HUDEP-2 (cell line): ENCODE data around the gene GFOD1.
"Not testable (repeated sequence)": the region's sequence is repeated elsewhere in the genome, so short reads cannot be mapped to it uniquely, and the experiment has no call there.

ENCODE experiments used
- DNase-seq, 76 experiments: peaks; one replicate each; lab custom pipeline; 2025; ENCODE audit not compliant: unreplicated experiment in 76 of 76; lab: John Stamatoyannopoulos, UW

GFOD1 gene

DNA sequence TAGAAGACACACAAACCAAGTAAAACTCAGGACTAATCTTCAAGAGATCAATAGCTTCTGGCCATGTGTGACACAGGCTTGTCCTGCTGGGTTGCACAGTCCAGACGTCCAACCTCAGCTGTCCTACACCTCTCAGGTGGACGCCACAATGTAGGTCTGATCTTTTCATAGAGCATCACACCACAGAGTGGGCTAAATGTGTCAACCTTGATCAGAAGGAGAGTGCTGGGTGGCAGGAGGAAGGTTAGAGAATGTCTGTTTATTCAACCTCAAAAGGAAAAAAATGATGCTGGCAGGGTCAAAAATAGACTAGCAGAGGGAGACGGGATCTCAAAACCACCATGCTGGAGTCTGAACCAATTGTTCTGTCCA lies 41.7 kb downstream of the GFOD1 start:
- no peak for DNase-seq

DNA sequence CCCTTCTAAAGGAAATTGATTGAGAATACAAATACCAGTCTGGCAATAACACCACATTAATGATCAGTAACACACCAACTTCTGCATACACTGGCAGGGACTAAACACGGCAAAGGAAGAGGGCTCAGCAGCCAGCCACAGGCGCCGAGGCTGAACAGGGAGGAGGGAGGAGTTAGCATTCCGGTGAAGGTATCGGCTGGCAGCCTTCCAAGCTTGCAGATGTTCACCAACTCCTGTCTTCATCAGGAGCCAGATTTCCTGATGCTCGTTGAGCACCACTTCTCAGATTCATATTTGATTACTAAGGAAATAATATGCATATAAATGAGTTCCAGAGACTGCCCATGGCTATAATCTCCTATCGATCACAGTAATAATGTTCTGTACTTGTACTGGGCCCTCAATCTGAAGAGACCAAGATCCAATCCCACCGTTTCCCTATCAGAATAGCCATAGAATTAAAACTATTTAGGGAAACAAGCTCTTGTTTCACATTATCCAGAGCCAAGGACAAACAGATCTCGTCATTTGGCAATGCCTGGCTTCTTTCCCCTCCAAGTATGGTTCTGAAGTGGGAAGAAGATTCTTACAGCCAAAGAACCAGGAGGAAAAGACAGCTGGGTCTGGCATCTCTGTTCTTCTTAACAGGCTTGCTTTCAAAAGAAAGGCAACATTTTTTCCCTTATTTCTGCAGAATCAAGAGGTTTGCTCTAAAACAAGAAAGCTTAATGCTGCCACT lies 42.2 kb downstream of the GFOD1 start:
- DNase-seq, result peak in 3 of 76 experiments; percentile 6 to 12 (median 9)

DNA sequence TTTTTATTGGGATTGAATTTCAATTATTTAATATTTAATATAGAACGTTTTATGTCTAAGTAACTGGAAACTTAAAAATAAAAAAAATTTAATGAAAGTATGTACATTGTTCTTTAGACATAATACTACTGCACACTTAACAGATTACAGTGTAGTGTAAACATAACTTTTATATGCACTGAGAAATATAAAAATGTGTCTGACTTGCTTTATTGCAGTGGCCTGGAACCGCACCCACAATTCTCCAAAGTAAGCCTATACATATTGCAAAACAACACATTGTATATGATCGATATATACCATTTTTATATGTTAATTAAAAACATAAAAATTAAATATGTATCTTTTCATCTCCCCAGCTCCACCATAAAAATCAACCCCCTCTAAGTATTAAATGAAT lies 42.8 kb downstream of the GFOD1 start:
- no peak for DNase-seq

DNA sequence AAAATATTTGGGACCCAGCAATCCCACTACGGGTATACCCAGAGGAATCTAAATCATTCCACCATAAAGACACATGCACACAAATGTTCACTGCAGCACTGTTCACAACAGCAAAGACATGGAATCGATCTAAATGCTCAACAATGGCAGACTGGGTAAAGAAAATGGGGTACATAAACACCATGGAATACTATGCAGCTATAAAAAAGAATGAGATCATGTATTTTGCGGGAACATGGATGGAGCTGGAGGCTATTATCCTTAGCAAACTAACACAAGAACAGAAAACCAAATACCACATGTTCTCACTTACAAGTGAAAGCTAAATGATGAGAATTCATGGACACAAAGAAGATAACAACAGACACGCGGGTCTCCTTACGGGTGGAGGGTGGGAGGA lies 43.4 kb downstream of the GFOD1 start:
- not testable (repeated sequence) for DNase-seq

DNA sequence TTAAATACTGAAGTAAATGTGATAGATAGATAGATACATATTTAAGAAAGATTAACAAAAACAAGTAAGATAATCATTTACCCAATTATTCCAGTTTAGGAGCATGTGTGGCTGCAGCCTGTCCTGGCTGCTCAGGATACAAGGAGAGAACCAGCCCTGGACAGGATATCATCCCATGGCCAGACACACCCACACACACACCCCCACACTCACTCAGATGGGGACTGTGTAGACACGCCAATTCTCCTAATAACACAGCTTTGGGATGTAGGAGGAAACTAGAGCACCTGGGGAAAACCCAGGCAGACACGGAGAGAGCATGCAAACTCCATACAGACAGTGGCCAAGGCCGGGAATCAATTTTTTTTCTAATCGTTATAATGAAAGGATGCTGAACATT lies 45.6 kb downstream of the GFOD1 start:
- no peak for DNase-seq

DNA sequence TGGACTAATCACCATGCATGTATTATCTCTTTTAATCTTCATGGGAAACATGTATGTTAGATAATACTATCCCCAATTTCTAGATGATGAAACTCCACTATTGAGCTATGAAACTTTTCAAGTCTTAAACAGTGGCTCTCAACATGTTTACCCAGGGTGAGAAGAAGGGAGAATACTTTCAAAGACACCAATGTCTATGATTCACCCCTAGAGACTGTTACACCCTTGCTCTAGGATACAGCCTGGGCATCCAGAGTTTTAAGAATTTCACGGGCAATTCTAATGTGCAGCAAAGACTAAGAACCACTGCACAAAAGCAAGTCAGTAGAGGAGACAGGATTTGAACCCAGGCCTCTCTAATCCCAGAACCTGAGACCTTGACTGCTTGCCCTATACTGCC lies 47.8 kb downstream of the GFOD1 start:
- no peak for DNase-seq

DNA sequence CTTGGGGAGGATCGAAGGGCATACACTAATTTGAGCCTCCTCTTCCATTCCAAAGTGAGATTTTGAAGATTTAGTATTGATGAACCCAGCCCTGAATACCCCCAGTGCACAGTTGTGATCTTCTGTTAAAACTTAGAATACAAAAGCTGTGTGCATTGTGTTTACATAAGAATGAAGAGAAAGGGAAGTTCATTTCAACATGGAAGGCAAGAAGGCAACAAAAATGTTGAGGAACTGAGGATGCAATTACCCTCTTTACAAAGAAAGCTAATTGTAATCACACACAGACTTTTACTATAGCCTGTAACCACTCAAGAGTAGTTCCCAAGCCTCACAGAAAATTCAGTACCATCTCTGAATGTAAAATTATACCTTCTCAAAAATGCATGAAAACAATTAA lies 49.3 kb downstream of the GFOD1 start:
- no peak for DNase-seq

DNA sequence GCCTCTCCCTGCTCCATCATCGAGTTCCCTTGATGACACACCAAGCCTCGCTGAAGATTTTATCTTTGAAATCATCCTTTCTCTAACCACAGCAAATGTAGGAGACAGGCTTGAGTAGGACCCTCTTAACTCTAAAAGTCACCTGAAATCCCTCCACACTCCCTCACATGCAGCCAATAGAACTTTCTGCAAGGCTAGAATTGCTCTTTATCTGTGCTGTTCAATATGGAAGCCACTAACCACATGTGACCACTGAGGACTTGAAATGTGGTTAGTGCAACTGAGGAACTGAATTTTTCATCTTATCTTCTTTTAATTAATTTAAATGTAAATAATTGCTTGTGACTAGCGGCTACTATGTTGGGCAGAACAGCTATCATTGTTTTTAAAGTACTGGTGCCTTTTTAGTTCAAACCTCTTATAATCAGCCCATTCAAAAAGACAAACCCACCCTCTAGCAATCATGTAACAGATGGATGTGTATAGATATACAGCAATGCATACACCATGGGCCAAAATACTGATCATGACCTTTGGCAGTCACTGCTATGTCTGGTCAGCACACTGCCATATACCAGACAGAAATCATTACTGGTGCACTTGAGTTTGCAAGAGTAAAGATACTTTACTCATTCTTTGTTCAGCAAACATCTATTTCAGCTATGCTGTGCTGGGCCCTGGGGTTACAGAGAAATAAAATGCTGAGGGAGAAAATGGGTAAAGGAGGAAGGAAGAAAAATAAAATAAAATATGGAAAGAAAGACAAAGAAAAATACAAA lies 50.0 kb downstream of the GFOD1 start:
- no peak for DNase-seq

DNA sequence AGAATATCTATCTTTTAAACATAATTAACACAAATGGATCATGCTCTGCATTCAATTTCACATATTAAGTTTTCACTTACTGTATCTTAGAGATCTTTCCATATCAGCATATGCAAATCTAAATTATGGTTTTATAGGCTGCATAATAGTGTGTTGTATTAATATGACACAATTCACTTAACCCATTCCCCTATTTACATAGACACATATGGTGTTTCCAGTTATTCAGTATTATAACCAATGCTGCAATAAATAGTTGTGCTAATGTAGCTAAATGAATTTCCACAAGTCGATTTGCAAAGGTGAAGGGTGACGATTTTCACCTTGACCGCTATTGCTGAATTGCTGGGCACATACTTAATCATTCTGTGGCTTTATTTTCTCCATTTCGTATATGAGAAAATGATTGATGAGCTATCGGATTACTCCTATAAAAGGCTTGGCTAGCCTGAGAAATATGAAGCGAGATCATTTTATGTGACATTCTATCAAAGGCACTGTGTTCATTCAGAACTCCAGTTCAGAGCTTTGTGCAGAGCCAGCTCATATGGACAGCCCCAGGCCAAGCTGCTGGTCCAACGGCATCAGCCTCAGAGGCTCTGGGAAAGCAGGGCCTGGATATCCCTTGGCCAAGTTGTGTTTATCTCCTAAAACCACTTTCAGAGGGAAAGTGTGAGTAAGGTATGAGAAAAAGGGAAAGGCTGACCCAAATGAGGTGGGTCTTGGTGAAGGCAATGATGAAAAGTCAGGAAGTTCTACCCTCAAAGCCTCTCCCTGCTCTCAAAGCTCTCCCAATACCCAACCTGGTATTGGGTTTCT lies 50.8 kb downstream of the GFOD1 start:
- no peak for DNase-seq

DNA sequence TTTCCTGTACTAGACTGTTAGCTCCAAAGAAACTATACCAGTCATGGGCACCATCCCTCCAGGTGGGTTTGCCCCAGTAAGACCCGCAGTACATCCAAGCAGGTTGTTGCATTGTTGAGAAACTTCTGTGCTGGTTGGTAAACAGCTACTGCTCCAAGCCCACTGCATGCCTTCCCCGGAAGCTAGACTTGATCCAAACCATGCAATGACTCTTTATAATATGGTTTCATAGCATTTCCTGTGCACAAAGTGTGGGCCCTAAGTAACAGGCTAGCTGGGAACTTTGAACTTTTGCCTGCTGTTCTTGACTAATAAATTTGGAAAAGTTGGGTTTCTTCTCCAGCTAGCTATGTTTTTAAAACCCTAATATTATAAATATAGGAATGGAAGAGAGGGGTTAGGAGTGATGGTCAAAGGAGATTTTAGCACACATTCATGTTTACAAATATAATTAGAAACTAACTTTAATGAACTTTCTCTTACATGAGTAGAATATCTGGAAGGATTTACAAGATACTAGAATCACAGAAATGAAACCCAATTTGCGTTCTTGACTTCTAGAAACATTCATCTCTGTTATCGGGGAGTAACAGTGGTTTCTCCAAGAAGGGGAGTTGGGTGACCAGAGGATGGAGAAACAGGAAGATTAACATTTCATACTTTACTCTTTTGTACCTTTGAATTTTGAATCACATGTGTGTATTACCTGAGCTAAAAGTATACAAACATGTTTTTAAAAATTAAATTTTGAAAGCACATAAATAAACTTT lies 51.7 kb downstream of the GFOD1 start:
- DNase-seq, result no peak

DNA sequence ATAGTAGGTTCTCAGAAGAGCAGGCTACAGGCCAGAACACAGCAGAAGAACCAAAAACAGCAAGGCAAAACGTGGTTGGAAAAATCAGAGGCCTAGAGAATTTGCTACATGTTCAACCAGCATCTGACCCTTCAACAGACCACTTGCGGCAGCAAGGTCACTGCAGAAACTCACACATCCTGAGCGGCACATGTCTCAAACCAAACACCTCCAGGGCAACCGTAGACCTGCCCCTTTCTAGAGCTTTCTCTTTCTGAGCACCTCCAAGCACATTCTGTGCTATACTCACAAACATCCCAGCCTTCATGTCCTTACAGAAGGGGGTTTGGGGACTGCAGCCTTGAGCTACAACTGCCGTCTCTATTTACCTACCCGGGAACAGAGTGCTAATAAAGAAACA lies 52.6 kb downstream of the GFOD1 start:
- DNase-seq, result no peak

DNA sequence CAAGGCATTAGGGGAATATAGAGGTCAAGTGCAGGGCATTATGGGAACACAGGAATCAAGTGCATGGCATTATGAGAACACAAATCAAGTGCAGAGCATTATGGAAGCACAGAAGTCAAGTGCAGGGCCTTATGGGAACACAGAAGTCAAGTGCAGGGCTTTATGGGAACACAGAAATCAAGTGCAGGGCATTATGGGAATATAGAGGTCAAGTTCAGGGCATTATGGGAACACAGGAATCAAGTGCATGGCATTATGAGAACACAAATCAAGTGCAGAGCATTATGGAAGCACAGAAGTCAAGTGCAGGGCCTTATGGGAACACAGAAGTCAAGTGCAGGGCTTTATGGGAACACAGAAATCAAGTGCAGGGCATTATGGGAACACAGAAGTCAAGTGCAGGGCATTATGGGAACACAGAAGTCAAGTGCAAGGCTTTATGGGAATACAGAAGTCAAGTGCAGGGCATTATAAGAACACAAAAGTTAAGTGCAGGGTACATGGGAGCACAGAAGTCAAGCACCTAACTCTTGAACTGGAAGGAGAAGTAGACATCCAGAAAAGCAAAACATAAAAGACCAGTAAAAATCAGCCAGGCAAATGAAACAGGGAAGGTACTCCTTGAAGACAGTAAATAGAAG lies 53.1 kb downstream of the GFOD1 start:
- not testable (repeated sequence) for DNase-seq

DNA sequence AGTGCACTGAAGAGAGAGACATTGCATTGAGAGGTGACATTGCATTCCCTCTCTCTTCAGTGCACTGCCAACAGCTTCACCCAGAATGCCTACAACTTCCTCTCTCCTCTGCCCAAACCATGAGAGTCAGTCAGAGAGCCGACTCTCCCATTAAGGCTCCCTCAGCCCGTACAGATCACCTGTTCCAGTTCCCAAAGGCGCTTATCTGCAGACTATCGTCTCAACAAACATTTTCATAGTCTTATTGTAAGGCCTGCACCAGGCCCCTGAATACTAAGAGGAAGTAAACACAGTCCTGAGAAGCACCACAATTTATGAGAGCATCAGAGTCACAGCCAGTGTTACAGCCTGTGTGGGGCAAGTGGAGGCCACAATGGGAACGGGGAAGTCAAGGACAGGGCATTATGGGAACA lies 53.7 kb downstream of the GFOD1 start:
- DNase-seq, result no peak

DNA sequence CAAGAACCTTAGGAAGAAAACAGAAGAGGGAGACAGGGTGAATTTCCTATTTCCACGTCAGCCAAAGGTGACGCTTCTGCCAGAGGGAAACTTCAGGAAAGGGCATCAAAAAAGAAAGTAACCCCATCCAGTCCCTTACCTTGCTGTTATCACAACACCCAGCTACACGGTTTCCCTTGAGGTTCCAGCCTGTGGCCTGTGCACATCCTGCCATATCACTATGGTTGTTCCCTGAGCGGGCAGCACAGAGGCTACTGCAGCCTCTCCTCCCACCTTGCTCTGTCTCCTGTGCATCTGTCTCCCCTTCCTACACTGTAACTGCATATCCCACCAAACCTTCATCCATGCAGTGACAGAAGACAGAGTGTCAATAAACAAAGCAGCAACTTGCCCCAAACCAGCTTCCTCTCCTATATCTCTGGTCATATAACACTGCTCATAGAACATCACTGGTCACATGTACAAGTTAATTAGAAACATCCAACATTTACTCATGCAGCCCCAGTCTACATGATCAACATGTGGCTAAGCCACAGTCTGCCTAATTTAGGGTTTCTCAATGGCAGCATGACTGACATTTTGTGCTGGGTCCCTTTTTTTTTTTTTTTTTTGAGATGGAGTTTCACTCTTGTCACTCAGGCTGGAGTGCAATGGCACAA lies 54.7 kb downstream of the GFOD1 start:
- DNase-seq, result no peak

DNA sequence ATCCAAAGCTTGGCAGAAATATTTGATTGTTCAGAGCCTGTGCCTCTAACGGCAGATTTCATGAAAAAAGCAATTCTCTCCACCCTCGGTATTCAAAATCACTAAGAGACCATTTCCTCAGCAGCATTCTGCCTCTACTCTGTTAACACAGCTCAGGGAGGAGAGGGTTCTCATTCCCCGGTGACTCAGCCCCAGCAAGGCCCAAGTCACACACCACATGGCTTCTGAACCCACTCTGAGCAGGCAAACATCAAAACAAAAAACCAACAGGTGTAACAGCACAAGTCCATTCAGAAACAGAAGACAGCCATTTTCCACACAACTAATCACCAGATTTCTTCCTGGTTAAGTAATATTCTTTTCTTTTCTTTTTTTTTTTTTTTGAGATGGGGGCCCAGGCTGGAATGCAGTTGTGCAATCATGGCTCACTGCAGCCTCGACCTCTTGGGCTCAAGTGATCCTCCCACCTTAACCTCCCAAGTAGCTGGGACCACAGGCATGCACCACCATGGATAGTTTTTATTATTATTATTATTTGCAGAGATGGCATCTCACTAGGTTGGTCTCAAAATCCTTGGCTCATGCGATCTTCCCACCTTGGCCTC lies 55.4 kb downstream of the GFOD1 start:
- DNase-seq, result no peak

DNA sequence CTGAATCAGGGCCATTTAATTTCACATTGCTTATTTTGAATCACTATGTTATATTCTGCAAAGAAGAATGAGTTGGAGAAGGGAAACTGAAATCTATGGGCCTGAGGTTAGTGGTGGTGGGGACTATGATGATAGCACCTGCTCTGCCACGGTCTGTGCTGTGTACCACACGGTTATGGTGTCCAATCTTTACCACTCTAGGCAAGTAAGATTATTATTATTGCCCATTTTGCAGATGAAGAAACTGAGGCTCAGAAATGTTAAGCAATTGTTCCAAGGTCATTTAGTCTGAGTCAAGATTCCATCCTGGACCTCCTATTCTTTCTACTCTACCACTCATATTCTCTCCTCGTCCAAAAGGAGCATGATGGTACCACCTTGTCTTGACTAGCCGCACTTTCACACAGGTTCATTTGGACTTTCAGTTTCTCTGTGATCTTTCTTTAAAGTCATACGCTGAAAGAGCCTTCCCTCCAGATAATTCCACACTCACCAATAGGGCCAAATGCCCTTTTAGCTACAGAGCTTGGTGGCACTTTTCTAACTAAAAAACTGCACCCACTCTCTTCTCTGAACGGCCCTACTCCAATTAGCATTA lies 56.2 kb downstream of the GFOD1 start:
- no peak for DNase-seq

DNA sequence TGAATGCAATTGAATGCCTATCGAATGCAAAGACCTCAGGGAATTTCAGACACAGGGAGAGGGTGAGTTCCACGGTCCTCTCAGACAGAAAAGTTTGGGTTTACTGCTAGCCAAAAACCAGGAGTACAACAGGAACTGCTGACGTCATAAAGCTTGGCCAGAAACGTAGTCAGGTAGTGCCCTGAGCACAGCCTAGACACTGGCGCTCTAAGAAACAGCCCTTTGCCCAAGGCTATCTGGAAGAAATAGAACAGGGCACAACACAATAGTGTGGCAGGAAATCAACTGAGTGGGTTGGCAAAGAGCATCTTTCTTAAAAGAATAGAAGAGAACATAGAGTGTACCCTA lies 58.0 kb downstream of the GFOD1 start:
- DNase-seq, result no peak

DNA sequence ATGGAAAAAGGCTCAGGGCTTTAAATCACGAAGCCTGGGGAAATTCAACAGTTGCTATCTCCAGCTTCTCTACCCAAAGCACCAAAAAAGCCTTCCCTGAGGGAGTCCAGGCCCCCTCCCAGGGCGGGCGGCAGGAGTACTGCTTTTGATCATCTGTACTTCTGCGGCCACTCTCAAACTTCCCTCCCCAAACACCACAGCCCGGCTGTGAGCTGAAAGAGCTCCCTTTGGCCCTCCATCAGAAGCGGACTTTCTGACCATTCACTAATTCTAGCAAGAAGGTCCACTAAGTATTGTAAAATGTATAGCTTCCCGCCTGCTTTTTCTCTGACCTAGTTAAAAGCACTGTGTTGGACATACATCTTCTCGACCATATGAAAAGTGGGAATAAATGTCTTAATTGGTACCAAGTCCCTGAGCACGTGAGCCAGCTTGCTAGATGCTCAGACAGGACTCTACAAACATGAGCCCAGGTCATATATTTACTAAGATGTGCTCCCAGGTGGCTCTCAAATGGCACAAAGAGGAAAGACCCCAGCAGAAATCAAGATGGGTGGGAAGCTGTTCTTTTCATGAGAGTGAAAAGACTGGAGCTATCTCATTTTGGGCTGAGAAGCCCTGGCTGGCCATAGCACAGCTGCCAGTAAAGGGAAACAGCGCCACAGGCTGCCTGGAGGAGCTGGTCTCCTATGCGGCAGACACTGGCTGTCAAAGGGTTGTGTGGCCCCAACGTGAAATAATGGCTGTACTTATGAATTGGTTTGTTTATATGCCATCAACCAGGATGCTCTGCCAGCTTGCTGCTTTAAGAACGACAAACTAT lies 58.6 kb downstream of the GFOD1 start:
- DNase-seq, result peak in 1 of 76 experiments; percentile 9
